ENCODE measurements around the gene ITSN2. TPM values are rescaled to one million over a fixed set of nuclear protein-coding genes. Genes with fewer than 3 reads are reported as not detected.

Gene ITSN2
- total RNA-seq, 4 donors from 2014 or later: 58.1 to 68.4 (median 65.8) TPM

GRCh38 chr2:24183366-24184069, 176.8 kb downstream of the ITSN2 start:
- TF ChIP-seq, protein P1, sequence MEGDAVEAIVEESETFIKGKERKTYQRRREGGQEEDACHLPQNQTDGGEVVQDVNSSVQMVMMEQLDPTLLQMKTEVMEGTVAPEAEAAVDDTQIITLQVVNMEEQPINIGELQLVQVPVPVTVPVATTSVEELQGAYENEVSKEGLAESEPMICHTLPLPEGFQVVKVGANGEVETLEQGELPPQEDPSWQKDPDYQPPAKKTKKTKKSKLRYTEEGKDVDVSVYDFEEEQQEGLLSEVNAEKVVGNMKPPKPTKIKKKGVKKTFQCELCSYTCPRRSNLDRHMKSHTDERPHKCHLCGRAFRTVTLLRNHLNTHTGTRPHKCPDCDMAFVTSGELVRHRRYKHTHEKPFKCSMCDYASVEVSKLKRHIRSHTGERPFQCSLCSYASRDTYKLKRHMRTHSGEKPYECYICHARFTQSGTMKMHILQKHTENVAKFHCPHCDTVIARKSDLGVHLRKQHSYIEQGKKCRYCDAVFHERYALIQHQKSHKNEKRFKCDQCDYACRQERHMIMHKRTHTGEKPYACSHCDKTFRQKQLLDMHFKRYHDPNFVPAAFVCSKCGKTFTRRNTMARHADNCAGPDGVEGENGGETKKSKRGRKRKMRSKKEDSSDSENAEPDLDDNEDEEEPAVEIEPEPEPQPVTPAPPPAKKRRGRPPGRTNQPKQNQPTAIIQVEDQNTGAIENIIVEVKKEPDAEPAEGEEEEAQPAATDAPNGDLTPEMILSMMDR (IDR thresholded peaks at IDR 0.05): no peak
- no peak for TF ChIP-seq POLR2A (IDR thresholded peaks at IDR 0.05)
- no peak overlapping the region for H3K4me3 ChIP-seq (ENCODE audit: low read depth, poor library complexity, severe bottlenecking)
- 72 to 87% methylated on average over 6 of the region's 6 CpGs for WGBS, 2 donors
- no peak for DNase-seq (ENCODE audit: low spot score in 2 of 2)
- intact Hi-C loops (cut with DNase I; ENCODE audit: low total_unique reads): no loop called here

- H3K4me3 ChIP-seq (ENCODE audit: low read depth, poor library complexity, severe bottlenecking): no peak overlapping the region
- WGBS, 2 donors: 92 to 94% methylated on average over 7 of the region's 7 CpGs
- TF ChIP-seq, protein P1 (IDR thresholded peaks at IDR 0.05): no peak
- TF ChIP-seq POLR2A (IDR thresholded peaks at IDR 0.05): no peak
- intact Hi-C loops (cut with DNase I; ENCODE audit: low total_unique reads): no loop called here
- no peak for DNase-seq (ENCODE audit: low spot score in 2 of 2)
Observed at GRCh38 chr2:24182507-24182906, 177.8 kb downstream of the ITSN2 start.

GRCh38 chr2:24181849-24182248, 178.5 kb downstream of the ITSN2 start:
- 76 to 81% methylated on average over 6 of the region's 6 CpGs for WGBS, 2 donors
- DNase-seq (ENCODE audit: low spot score in 2 of 2): no peak
- TF ChIP-seq, protein P1 (IDR thresholded peaks at IDR 0.05): no peak
- no peak for TF ChIP-seq POLR2A (IDR thresholded peaks at IDR 0.05)
- no peak overlapping the region for H3K4me3 ChIP-seq (ENCODE audit: low read depth, poor library complexity, severe bottlenecking)
- intact Hi-C loops (cut with DNase I; ENCODE audit: low total_unique reads): no loop called here

- intact Hi-C loops (cut with DNase I; ENCODE audit: low total_unique reads): no loop called here
- no peak for DNase-seq (ENCODE audit: low spot score in 2 of 2)
- no peak for TF ChIP-seq POLR2A (IDR thresholded peaks at IDR 0.05)
- TF ChIP-seq, protein P1 (IDR thresholded peaks at IDR 0.05): no peak
- no peak overlapping the region for H3K4me3 ChIP-seq (ENCODE audit: low read depth, poor library complexity, severe bottlenecking)
Observed at GRCh38 chr2:24179683-24180082, 180.7 kb downstream of the ITSN2 start.

DNA sequence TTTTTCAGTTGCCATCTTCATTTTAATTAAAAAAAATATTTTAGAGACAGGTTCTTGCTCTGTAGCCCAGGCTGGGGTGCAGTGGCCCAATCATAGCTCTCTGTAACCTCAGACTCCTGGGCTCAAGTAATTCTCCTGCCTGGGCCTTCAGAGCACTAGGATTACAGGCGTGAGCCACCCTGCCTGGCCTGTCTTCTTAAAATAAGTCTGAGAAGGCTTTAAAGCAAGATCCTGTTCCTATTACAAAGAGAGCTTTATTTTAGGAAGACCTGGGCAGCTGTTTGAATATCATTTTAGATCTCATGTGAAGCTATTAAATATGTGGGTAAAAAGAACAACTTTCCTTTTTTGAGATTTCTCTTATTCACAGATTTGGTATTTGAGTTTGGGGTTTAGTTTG, 184.0 kb downstream of the ITSN2 start:
- WGBS, 2 donors: 52 to 78% methylated on average over 1 of the region's 1 CpG

More for the DNA sequence above, 184.0 kb downstream of the ITSN2 start:
- DNase-seq (ENCODE audit: low spot score in 2 of 2): no peak
- TF ChIP-seq, protein P1 (IDR thresholded peaks at IDR 0.05): no peak
- no peak for TF ChIP-seq POLR2A (IDR thresholded peaks at IDR 0.05)
- intact Hi-C loops (cut with DNase I; ENCODE audit: low total_unique reads): no loop called here
- no peak overlapping the region for H3K4me3 ChIP-seq (ENCODE audit: low read depth, poor library complexity, severe bottlenecking)

Data from lower leg skin (tissue), 4 donors.